CD4-positive, alpha-beta memory T cell (primary cell): ENCODE data around the gene SNX11. TPM values are rescaled to one million over a fixed set of nuclear protein-coding genes. Genes with fewer than 3 reads are reported as not detected.
A peak's percentile ranks its signal among the peaks of the same experiment; 100 is the strongest.

Experiments used
- CTCF ChIA-PET: fragments of 350-600 bp; sonication (Branson Sonifier 250); formaldehyde crosslinking; loops from one replicate; lab custom pipeline; 2021; ENCODE audit warnings: inconsistent platforms; ENCODE audit not compliant: partially characterized antibody; lab: Charles Lee
- POLR2A ChIA-PET: fragments of 350-600 bp; sonication (Branson Sonifier 250); formaldehyde crosslinking; loops from one replicate; lab custom pipeline; 2021; ENCODE audit not compliant: partially characterized antibody; lab: Charles Lee
- DNase-seq, 5 donors: peaks; one replicate each; pipeline versions ENCODE4 v3.0.0 to v3.0.0-alpha.2; 2020 to 2022; ENCODE audit warnings: mixed read lengths in 1 of 5
- H3K27ac ChIP-seq: one replicate; pipeline ENCODE4 v1.7.0; 2013; ENCODE audit warnings: low read depth, low read length
- H3K27me3 ChIP-seq: 2 replicates; pipeline ENCODE4 v1.7.0; 2013; ENCODE audit warnings: mild to moderate bottlenecking, low read length, moderate library complexity; ENCODE audit not compliant: insufficient read depth
- H3K36me3 ChIP-seq: 2 replicates; pipeline ENCODE4 v1.7.0; 2013; ENCODE audit warnings: mild to moderate bottlenecking, low read length, moderate library complexity; ENCODE audit not compliant: insufficient read depth
- H3K4me1 ChIP-seq: 2 replicates; pipeline ENCODE4 v1.7.0; 2013; ENCODE audit warnings: mild to moderate bottlenecking, low read length, moderate library complexity; ENCODE audit not compliant: insufficient read depth
- H3K4me3 ChIP-seq, 2 donors: one replicate each; pipeline ENCODE4 v1.7.0; 2013; ENCODE audit warnings: low read length in 2 of 2, mild to moderate bottlenecking in 1 of 2
- H3K9me3 ChIP-seq, 2 donors: one replicate each; pipeline ENCODE4 v1.7.0; 2013; ENCODE audit warnings: low read length in 2 of 2, control low read depth in 1 of 2; ENCODE audit not compliant: control insufficient read depth in 1 of 2
- H3K27ac Mint-ChIP-seq, 7 donors: one replicate each; pipeline ENCODE4 v1.8.0; 2020 to 2021; ENCODE audit warnings: mixed read lengths in 7 of 7, mild to moderate bottlenecking in 6 of 7, inconsistent platforms in 3 of 7, moderate library complexity in 3 of 7
- H3K27me3 Mint-ChIP-seq, 2 donors: one replicate each; pipeline ENCODE4 v1.8.0; 2020 to 2021; ENCODE audit warnings: mixed read lengths in 2 of 2
- H3K36me3 Mint-ChIP-seq, 2 donors: one replicate each; pipeline ENCODE4 v1.8.0; 2020 to 2021; ENCODE audit warnings: mixed read lengths in 2 of 2, inconsistent platforms in 1 of 2, mild to moderate bottlenecking in 1 of 2
- H3K4me1 Mint-ChIP-seq, 4 donors: one replicate each; pipeline ENCODE4 v1.8.0; 2020 to 2021; ENCODE audit warnings: mixed read lengths in 4 of 4, mild to moderate bottlenecking in 1 of 4
- H3K4me3 Mint-ChIP-seq, 8 donors: one replicate each; pipeline ENCODE4 v1.8.0; 2020 to 2021; ENCODE audit warnings: mixed read lengths in 8 of 8, mild to moderate bottlenecking in 7 of 8, moderate library complexity in 6 of 8, inconsistent platforms in 3 of 8
- H3K9me3 Mint-ChIP-seq, 8 donors: one replicate each; pipeline ENCODE4 v1.8.0; 2020 to 2021; ENCODE audit warnings: mixed read lengths in 8 of 8, mild to moderate bottlenecking in 5 of 8, inconsistent platforms in 3 of 8, moderate library complexity in 1 of 8
- intact Hi-C: fragments of 100-400 bp; cut with micrococcal nuclease; formaldehyde crosslinking; loops from one replicate; pipeline ENCODE4 v1.15.1; 2023
- polyA plus RNA-seq, 2 donors: library from polyadenylated mRNA; unstranded; fragments of 300-500 nt; fragmentation: Illumina TruSeq; gene quantifications; one replicate each; pipeline ENCODE4 v1.2.3, GENCODE V29; 2021
- total RNA-seq, 2 experiments: library from RNA; stranded (reverse); gene quantifications; one replicate each; pipeline ENCODE4 v1.2.3, GENCODE V29; 2021

Gene SNX11
- total and polyA plus RNA-seq, 4 experiments from 2014 or later, result 17.9 to 22.0 (median 19.4) TPM

DNA sequence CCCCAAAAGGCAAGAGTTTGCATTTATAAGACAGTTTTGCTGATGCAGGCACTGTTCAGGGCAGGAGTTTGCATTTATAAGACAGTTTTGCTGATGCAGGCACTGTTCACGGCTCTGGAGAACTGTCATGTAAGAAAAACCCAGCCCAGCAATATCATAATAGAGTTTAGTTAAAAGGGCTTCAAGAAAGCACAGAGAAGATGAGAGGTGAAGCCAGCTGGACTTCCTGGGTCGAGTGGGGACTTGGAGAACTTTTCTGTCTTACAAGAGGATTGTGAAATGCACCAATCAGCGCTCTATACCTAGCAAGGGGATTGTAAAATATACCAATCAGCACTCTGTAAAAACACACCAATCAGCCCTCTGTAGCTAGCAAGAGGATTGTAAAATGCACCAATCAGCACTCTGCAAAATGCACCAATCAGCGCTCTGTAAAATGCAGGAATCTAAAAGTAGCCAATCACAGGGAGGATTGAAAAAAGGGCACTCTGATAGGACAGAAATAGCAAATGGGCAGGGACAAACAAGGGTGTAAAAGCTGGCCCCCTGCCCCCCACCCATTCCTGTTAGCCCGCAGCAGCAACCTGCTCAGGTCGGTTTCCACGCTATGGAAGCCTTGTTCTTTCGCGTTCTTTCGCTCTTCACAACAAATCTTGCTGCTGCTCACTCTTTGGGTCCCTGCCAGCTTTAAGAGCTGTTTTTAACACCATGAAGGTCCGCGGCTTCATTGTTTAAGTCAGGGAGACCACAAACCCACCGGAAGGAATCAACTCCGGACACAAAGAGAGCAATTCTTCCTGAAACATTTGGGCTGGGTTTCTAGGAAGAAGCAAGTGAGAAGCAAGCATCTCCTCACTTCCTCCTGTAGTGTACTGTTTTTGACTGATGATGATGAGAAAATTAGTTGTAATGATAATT lies 4.5 kb upstream of the SNX11 start:
- H3K4me3 ChIP-seq, result no peak overlapping the region
- H3K27ac ChIP-seq, result no peak overlapping the region
- Mint-ChIP-seq H3K4me1 (peaks cover 25 to 59% (median 39%) of the 10 kb centered on the region in 4 donors), H3K36me3 (peaks cover 0 to 18% of the 10 kb centered on the region in 2 donors), H3K27me3 (no peaks in the 10 kb centered on the region), H3K9me3 (peaks cover 0 to 9% (median 0%) of the 10 kb centered on the region in 8 donors), H3K4me3 (peak overlapping the region; percentile 32 to 87 (median 56)), H3K27ac (peak overlapping the region in 2 of 7 donors; percentile 35 to 88)
- no peaks in the 10 kb centered on the region for H3K27me3 ChIP-seq
- peak in 3 of 5 donors; percentile 26 to 44 (median 30) for DNase-seq
- intact Hi-C loops, result loop anchor here (10.0 kb wide), 1 partner anchor 342 kb away; no protein-coding TSS in a partner anchor
- ChIA-PET POLR2A (interaction anchor here (1.0 kb wide), 1 partner anchor 9 kb away, joined by 3 read pairs; no protein-coding TSS in a partner anchor), CTCF (interaction anchor here (1.5 kb wide), 1 partner anchor 32 kb away, joined by 3 read pairs; no protein-coding TSS in a partner anchor)
- H3K4me1 ChIP-seq, result peaks cover 20% of the 10 kb centered on the region
- no peaks in the 10 kb centered on the region for H3K36me3 ChIP-seq
- H3K9me3 ChIP-seq, result no peaks in the 10 kb centered on the region

DNA sequence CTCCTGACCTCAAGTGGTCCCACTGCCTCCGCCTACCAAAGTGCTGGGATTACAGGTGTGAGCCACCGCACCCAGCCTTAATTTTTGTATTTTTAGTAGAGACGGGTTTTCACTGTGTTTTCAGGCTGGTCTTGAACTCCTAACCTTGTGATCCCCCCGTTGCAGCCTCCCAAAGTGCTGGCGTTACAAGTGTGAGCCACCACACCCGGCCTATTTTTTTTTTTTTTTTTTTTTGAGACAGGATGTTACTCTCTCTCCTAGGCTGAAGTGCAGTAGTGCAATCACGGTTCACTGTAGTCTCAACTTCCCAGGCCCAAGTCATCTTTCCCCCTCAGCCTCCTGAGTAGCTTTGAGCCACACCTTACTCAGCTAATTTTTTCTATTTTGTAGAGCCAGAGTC lies 3.1 kb upstream of the SNX11 start:
- H3K9me3 ChIP-seq, result no peaks in the 10 kb centered on the region
- DNase-seq, result no peak
- no peak overlapping the region for H3K4me3 ChIP-seq
- H3K9me3 Mint-ChIP-seq, result peaks cover 0 to 9% (median 0%) of the 10 kb centered on the region in 8 donors
- peak overlapping the region in 3 of 8 donors; percentile 3 to 23 (median 5) for H3K4me3 Mint-ChIP-seq
- no peaks in the 10 kb centered on the region for H3K27me3 Mint-ChIP-seq
- H3K4me1 Mint-ChIP-seq, result peaks cover 29 to 68% (median 48%) of the 10 kb centered on the region in 4 donors
- no peak overlapping the region for H3K27ac ChIP-seq
- ChIA-PET CTCF (no interaction called here), POLR2A (interaction anchor here (1.0 kb wide), 1 partner anchor 57 kb away, joined by 3 read pairs; no protein-coding TSS in a partner anchor)
- peak overlapping the region in 3 of 7 donors; percentile 17 to 86 (median 33) for H3K27ac Mint-ChIP-seq
- intact Hi-C loops, result loop anchor here (10.0 kb wide), 1 partner anchor 340 kb away; no protein-coding TSS in a partner anchor
- no peaks in the 10 kb centered on the region for H3K36me3 ChIP-seq
- no peaks in the 10 kb centered on the region for H3K27me3 ChIP-seq
- H3K4me1 ChIP-seq, result peaks cover 31% of the 10 kb centered on the region
- H3K36me3 Mint-ChIP-seq, result peaks cover 0 to 18% of the 10 kb centered on the region in 2 donors

DNA sequence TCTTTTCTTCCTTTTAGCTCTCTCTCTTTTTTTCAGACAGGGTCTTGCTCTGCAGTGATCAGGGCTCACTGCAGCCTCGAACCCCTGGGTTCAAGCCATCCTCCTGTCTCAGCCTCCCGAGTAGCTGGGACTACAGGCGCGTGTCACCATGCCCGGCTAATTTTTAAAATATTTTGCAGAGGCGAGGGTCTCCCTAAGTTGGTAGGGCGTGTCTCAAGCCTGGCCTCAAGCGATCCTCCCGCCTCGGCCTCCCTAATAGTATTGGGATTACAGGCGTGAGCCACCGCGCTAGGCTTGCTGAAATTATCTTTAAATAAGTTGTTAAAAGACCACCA lies 797 bp upstream of the SNX11 start:
- Mint-ChIP-seq H3K27ac (peak overlapping the region; percentile 82 to 96 (median 94)), H3K27me3 (no peaks in the 10 kb centered on the region), H3K4me1 (peaks cover 34 to 68% (median 51%) of the 10 kb centered on the region in 4 donors), H3K36me3 (peaks cover 0 to 14% of the 10 kb centered on the region in 2 donors), H3K4me3 (peak overlapping the region; percentile 92 to 99 (median 97)), H3K9me3 (peaks cover 0 to 6% (median 0%) of the 10 kb centered on the region in 8 donors)
- H3K27ac ChIP-seq, result peak overlapping the region; percentile 85
- no peaks in the 10 kb centered on the region for H3K27me3 ChIP-seq
- H3K9me3 ChIP-seq, result no peaks in the 10 kb centered on the region
- peaks cover 40% of the 10 kb centered on the region for H3K4me1 ChIP-seq
- no peaks in the 10 kb centered on the region for H3K36me3 ChIP-seq
- peak overlapping the region; percentile 83 to 98 for H3K4me3 ChIP-seq
- DNase-seq, result no peak
- CTCF ChIA-PET, result interaction anchor here (1.2 to 3.2 kb wide), 7 partner anchors 9 to 160 kb away, joined by 3 to 20 read pairs (median 4); no protein-coding TSS in a partner anchor
- intact Hi-C loops, result loop anchor here (1.0 to 10.0 kb wide), 3 partner anchors 58 to 338 kb away; partner anchors contain the start of genes NFE2L1 and SP2
- POLR2A ChIA-PET, result interaction anchor here (0.8 to 3.2 kb wide), 6 partner anchors 9 to 211 kb away, joined by 3 to 23 read pairs (median 5); partner anchors contain the start of genes CDK5RAP3, NFE2L1 and SP2

DNA sequence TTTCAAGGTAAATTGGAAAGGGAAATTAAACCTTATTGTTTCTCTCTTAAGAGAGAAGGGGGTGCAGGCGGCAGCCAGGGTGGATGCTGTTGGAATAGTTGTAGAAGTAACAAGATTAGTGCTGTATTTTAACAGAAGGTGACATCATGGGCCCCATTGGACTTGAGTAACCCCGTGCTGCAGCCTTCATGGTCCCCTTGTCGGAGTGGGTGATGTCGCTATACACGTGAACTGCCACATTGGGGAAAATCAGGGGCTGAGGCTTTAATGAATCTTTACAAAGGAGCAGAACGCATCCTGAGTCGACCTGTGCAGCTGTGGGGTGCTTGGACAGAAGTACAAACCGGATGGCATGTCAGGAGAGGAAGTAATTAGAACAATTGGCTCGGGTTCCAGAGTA lies 3.2 kb downstream of the SNX11 start:
- H3K27me3 Mint-ChIP-seq, result no peaks in the 10 kb centered on the region
- H3K9me3 Mint-ChIP-seq, result peaks cover 0 to 6% (median 0%) of the 10 kb centered on the region in 8 donors
- peaks cover 36 to 61% (median 50%) of the 10 kb centered on the region in 4 donors for H3K4me1 Mint-ChIP-seq
- Histone ChIP-seq H3K9me3 (no peaks in the 10 kb centered on the region), H3K36me3 (no peaks in the 10 kb centered on the region), H3K27ac (no peak overlapping the region), H3K4me1 (peaks cover 55% of the 10 kb centered on the region), H3K27me3 (no peaks in the 10 kb centered on the region), H3K4me3 (no peak overlapping the region)
- ChIA-PET CTCF (interaction anchor here (3.2 kb wide), 1 partner anchor 31 kb away, joined by 14 read pairs; no protein-coding TSS in a partner anchor), POLR2A (interaction anchor here (2.8 kb wide), 1 partner anchor 10 kb away, joined by 20 read pairs; the partner anchor contains the start of gene CBX1)
- H3K27ac Mint-ChIP-seq, result peak overlapping the region; percentile 59 to 86 (median 69)
- H3K36me3 Mint-ChIP-seq, result peaks cover 0 to 20% of the 10 kb centered on the region in 2 donors
- H3K4me3 Mint-ChIP-seq, result peak overlapping the region in 2 of 8 donors; percentile 35 to 73
- intact Hi-C loops, result no loop called here
- DNase-seq, result no peak

DNA sequence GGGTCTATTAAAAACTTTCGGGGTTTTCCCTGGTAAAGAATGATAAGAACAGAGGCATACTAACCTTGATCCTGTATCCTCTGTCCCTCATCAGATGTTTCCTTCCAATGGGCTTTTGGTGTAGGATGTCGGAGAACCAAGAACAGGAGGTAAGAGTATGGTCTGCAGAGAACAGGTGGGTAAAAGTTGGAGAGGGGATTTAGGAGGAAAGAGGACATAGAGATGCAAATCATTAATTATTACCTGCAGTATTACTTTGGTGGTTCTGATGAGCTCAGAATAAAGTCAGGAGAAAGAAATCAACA lies 4.3 kb downstream of the SNX11 start:
- Histone ChIP-seq H3K27ac (peak overlapping the region; percentile 44), H3K27me3 (no peaks in the 10 kb centered on the region), H3K4me3 (no peak overlapping the region), H3K36me3 (no peaks in the 10 kb centered on the region), H3K4me1 (peaks cover 55% of the 10 kb centered on the region), H3K9me3 (no peaks in the 10 kb centered on the region)
- ChIA-PET CTCF (interaction anchor here (0.7 to 3.2 kb wide), 8 partner anchors 11 to 507 kb away, joined by 4 to 14 read pairs (median 5); partner anchors contain the start of gene CBX1), POLR2A (interaction anchor here (0.9 to 2.8 kb wide), 2 partner anchors 9 to 11 kb away, joined by 3 to 20 read pairs; partner anchors contain the start of gene CBX1)
- peaks cover 35 to 57% (median 48%) of the 10 kb centered on the region in 4 donors for H3K4me1 Mint-ChIP-seq
- peak overlapping the region in 6 of 7 donors; percentile 62 to 94 (median 87) for H3K27ac Mint-ChIP-seq
- no peaks in the 10 kb centered on the region for H3K27me3 Mint-ChIP-seq
- intact Hi-C loops, result no loop called here
- peaks cover 0 to 3% (median 0%) of the 10 kb centered on the region in 8 donors for H3K9me3 Mint-ChIP-seq
- peaks cover 0 to 20% of the 10 kb centered on the region in 2 donors for H3K36me3 Mint-ChIP-seq
- DNase-seq, result no peak
- H3K4me3 Mint-ChIP-seq, result peak overlapping the region in 2 of 8 donors; percentile 2 to 31

DNA sequence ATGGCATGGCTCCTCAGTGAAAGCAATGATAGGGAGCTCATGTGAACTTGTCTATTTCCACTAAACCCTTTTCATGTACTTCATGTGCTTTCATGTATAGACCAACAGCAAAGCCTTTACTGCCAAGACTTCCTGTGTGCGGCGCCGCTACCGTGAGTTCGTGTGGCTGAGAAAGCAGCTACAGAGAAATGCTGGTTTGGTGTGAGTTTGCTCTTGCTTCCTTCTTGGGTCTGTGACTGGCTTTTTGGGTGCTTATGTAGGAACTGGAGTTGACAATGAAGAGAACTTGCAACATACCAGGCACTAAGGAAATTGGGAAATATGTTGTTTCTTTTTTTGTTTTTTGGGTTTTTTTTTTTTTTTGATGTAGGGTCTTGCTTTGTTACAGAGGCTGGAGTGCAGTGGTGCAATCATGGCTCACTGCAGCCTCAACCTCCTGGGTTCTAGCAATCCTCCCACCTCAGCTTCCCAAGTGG lies 5.7 kb downstream of the SNX11 start:
- Mint-ChIP-seq H3K36me3 (peaks cover 0 to 14% of the 10 kb centered on the region in 2 donors), H3K27ac (peak overlapping the region; percentile 69 to 93 (median 89)), H3K27me3 (no peaks in the 10 kb centered on the region), H3K4me1 (peaks cover 30 to 47% (median 37%) of the 10 kb centered on the region in 4 donors), H3K9me3 (no peaks in the 10 kb centered on the region), H3K4me3 (peak overlapping the region; percentile 17 to 78 (median 48))
- Histone ChIP-seq H3K9me3 (no peaks in the 10 kb centered on the region), H3K36me3 (peaks cover 4% of the 10 kb centered on the region), H3K4me3 (peak overlapping the region in 1 of 2 donors; percentile 41), H3K4me1 (peaks cover 51% of the 10 kb centered on the region), H3K27ac (peak overlapping the region; percentile 16), H3K27me3 (no peaks in the 10 kb centered on the region)
- ChIA-PET CTCF (interaction anchor here (1.2 to 3.2 kb wide), 4 partner anchors 11 to 87 kb away, joined by 4 to 14 read pairs (median 6); no protein-coding TSS in a partner anchor), POLR2A (interaction anchor here (0.7 to 2.8 kb wide), 7 partner anchors 9 to 463 kb away, joined by 3 to 20 read pairs (median 3); partner anchors contain the start of gene CBX1)
- intact Hi-C loops, result loop anchor here (1.0 kb wide), 1 partner anchor 18 kb away; no protein-coding TSS in a partner anchor
- peak; percentile 41 to 60 (median 55) for DNase-seq
